GM18870 (cell line): ENCODE data around the gene RAB31.

Experiments used
- ATAC-seq: cut with Tn5 transposase; IDR thresholded peaks from one replicate; pipeline ENCODE4 v1.9.1; 2021; ENCODE audit warnings: moderate library complexity; ENCODE audit not compliant: unreplicated experiment

Gene RAB31

GRCh38 chr18:9782073-9782857 lies 74.2 kb downstream of the RAB31 start:
- no peak for ATAC-seq

DNA sequence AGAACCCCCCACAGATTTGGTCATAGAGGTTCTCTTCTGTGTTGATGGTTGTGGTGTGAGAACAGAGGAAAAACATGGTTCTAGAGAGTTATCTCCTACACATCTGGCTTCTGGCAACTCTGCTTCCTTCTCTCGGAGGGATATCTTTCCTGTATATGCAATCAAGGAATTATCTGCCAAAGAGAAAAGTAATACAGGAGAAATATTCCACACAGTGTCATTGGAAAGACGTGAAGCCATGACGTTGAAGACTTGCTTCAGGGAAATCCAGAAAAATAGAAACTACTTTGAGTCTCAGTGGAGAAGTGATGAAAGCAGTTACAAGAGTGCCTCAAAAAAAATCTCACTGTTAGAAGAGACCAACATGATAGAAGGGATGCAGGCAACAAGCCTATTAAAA lies 78.5 kb downstream of the RAB31 start:
- no peak for ATAC-seq

DNA sequence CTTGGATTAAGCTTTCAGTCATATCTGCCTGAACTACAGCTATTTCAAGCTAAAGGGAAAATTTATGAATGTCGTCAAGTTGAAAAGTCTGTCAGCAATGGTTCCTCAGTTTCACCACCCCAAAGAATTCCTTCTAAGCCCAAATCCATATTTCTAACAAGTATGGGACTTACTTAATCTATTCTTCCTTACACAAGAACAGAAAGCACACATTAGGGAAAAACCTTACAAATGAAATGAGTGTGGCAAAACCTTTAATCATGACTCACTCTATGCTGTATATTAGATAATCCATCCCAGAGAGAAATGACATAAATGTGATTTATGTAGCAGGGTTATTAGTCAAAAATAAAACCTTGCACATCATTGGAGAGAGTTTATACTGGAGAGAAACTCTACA lies 78.9 kb downstream of the RAB31 start:
- no peak for ATAC-seq

- ATAC-seq, result no peak
Measured at GRCh38 chr18:9787712-9788111, 79.6 kb downstream of the RAB31 start.

GRCh38 chr18:9788140-9788539 lies 80.0 kb downstream of the RAB31 start:
- ATAC-seq, result no peak

DNA sequence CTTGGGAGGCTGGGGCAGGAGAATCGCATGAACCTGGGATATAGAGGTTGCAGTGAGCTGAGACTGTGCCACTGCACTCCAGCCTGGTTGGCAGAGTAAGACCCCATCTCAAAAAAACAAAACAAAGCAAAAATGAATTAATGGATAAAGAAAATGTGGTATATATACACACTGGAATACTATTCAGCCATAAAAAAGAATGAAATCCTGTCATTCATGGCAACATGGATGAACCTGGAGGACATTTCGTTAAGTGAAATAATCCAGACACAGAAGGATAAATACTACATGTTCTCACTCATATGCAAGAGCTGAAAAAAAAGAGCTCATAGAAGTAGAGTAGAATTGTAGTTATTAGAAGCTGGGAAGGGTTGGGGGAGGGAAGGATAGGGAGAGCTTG lies 80.8 kb downstream of the RAB31 start:
- no peak for ATAC-seq

DNA sequence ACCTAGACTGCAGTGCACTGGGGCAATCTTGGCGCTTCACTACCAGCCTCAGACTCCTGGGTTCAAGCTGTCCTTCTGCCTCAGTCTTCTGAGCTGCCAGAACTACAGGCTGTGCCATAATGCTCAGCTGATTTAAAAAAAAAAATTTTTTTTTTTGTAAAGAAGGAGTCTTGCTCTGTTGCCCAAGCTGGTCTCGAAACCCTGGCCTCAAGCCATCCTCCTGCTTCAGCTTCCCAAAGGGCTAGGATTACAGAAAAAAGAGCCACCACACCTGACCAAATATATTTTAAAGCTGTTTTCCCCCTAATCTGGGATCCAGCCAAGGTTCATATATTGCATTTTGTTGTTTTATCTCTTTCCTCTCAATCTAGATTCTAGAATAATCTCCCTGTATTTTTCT lies 82.2 kb downstream of the RAB31 start:
- ATAC-seq, result no peak

GRCh38 chr18:9791991-9792390 lies 83.9 kb downstream of the RAB31 start:
- ATAC-seq, result no peak

GRCh38 chr18:9792565-9793245 lies 84.6 kb downstream of the RAB31 start:
- ATAC-seq, result no peak

DNA sequence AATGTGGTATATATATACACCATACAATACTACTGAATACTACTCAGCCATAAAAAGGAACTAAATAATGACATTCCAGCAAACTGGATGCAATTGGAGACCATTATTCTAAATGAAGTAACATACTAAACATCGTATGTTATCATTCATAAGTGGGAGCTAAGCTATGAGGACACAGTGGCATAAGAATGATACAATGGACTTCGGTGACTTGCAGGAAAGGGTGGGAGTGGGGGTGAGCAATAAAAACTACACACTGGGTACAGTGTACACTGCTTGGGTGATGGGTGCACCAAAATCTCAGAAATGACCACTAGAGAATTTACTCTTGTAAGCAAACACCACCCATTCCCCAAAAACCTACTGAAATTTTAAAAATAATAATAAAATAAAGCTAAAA lies 87.9 kb downstream of the RAB31 start:
- no peak for ATAC-seq

DNA sequence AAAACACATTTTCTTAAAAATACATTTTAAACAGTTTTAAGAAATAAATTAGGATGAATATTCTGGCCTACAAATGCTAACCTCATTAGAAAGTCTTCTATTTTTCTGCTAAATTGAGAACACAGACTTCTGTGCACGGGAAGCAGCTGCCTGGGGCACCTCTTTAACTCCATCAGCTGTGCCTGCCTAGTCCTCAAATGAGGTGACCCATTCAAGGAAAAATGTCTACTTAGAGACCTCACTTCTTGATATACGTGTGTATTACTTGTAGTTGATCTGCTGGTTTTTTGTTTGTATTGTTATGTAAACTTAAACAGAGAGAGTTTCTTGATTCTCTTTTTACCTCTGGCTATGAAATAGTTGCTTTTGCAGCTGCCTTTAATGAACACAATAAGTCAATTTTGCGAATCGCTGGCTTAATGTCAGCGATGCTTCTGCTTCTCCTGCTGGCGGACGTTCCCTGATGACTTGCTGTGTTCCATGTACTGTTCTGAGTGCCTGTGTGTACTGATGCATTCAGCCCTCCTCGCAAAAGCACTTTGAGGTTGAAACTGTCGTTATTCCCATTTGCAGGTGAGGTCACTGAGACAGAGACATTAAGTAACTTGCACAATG lies 88.9 kb downstream of the RAB31 start:
- ATAC-seq, result no peak

DNA sequence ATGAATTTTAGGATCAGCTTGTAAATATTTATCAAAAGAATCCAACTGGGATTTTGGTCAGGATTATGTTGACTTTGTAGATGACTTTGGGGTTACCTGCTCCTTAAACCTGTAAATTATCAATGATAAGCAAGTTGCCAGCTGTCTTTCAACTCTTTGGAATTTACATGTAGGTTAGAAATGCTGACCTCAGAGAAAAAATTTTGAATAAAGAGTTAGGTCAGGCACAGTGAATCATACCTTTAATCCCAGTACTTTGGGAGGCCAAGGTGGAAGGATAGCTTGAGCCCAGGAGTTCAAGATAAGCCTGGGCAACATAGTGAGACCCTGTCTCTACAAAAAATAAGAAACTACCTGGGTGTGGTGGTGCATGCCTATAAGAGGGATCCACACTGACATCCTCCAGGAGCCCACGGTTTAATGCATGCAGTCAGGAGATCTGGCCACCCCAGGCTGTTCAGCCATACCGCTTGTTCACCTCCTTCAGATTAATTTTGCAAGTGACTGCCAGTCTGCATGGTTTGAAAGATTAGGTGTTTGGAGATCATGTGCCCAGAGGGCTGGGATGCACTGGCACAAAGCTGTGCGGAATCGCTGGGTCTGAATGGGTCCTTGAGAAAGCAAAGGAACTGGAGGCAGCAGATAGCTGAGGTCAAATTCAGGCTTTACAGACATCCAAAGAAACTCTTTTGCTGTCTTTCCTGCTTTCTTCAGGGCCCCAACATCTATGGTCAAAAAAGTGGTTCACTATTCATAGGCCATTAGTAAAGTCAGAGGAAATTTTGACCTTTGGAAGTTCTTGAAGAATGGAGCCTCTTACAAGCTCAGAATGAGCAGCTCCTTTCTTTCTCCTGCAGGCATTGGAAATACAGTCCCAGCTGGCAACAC lies 94.3 kb downstream of the RAB31 start:
- ATAC-seq, result no peak

DNA sequence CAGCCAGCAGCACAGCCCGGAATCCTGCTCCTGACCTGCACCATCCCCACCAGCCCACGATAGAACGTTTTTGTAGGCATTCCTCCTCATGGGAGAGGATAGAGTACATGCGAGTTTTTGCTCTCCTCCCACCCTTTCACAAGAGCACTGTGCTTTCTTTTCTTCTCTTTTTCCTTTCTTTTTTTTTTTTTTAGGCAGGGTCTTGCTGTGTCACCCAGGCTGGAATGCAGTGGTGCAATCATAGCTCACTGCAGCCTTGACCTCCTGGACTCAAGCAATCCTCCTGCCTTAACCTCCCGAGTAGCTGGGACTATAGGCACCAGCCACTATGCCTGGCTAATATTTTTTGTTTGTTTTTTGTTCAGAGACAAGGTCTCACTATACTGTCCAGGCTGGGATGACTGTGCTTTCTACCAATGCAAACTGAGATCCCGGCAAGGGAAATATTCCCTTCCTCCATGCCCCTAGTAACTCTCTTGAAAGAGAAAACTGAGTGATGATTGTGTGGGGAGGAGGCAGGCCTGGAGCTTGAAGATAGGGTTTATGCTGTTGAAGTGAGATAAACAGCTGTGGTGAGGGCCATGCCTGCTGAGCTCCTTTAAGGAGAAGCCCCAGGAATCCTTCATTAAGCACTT lies 95.1 kb downstream of the RAB31 start:
- no peak for ATAC-seq

DNA sequence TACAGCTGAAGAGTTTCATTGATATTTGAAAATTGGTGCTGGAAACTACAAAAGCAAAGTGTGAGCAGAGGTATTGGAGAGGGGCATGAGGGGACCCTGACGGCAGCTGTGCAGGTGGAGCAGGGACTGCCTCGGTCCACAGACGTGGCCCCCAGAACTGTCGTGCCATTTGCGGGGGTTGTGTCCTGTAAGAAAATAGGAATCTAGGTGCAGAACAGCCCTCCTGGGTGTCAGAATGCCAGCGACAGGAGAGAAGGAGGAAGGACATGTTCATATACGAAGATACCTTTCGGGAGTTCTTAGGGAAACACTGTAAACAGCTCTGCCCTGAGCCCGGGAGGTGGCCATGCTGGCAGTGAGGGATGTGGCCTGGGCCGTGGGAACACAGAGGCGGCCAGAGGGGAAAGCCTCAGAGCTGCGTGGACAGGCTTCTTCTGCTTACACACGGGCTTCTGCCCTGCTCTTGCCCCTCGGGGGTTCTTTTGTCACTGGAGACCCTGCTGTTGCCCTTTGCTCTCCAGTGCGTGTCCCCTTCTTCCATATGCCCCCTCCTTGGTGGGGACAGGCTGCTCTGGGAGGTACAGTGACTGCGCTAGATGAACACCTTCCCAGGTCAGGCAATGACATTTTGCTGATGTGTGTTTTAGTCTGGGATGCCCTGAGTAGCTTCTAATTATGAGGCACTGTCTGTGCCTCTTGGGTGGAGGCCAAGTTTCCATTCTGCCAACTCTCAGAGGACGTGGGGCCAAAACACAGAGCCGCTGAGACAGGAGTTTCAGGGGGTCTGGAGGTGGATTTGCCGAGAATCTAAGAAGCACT lies 95.8 kb downstream of the RAB31 start:
- ATAC-seq, result no peak

DNA sequence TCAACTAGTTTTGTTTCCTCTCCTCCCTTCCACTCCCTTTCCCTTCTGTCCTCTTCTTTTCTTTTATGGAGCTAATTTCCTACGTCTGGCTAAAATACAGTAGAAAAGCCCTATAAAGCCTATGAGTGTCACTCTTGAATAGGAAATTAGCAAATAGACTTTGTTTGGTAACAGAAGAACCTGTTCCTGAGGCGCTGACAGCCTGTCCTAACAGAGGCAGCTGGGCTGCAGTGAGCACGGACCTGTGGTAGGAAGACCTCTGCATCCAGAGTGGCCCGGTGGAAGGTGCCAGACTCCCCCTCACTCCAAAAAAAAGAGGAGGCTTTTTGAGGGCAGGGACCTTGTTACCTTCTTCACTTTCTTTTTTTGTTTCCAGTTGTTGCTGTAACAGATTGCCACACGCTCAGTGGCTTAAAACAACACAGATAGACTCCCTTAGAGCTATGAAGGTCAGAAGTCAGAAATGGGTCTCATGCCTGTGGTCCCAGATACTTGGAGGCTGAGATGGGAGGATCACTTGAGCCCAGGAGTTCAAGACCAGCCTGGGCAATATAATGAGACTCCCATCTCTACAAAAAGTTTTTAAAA lies 96.5 kb downstream of the RAB31 start:
- no peak for ATAC-seq

- ATAC-seq, result no peak
Measured at GRCh38 chr18:9806905-9807304, 98.8 kb downstream of the RAB31 start.

- no peak for ATAC-seq
Measured at GRCh38 chr18:9808295-9809241, 100.5 kb downstream of the RAB31 start.

- no peak for ATAC-seq
Measured at GRCh38 chr18:9809697-9810096, 101.6 kb downstream of the RAB31 start.
